H1 (cell line): Measurements from ENCODE around the gene RABEPK. TPM values are rescaled to one million over a fixed set of nuclear protein-coding genes. Genes with fewer than 3 reads are reported as not detected.

Experiments used
- CTCF ChIA-PET: fragments of 300-600 bp; sonication (Branson Sonifier 250); formaldehyde crosslinking; loops from one replicate; lab custom pipeline; 2021; ENCODE audit not compliant: partially characterized antibody; lab: Charles Lee
- POLR2A ChIA-PET: fragments of 300-600 bp; sonication (Branson Sonifier 250); formaldehyde crosslinking; loops from one replicate; lab custom pipeline; 2021; ENCODE audit warnings: inconsistent platforms; ENCODE audit not compliant: partially characterized antibody; lab: Charles Lee
- DNase-seq, 2 experiments: peaks; one replicate each; pipeline versions ENCODE4 v3.0.0 to v3.0.0-alpha.2; 2010 to 2022; ENCODE audit warnings: low spot score in 2 of 2, low read depth in 1 of 2, mixed read lengths in 1 of 2
- FAIRE-seq: peaks from 2 replicates; lab custom pipeline; 2011; peaks lifted over from hg19 to GRCh38; lab: Jason Lieb, UNC
- H2AFZ ChIP-seq: 2 replicates; pipeline ENCODE4 v1.8.1; 2012; ENCODE audit warnings: low read length, inconsistent platforms
- H2AK5ac ChIP-seq: 2 replicates; pipeline ENCODE4 v1.6.1; 2013; ENCODE audit warnings: low read depth, low read length
- H2BK120ac ChIP-seq: replicated peaks from 2 replicates; pipeline ENCODE3; 2013; ENCODE audit warnings: low read depth, low read length, inconsistent platforms
- H2BK12ac ChIP-seq: 2 replicates; pipeline ENCODE4 v1.6.1; 2013; ENCODE audit warnings: low read depth, low read length
- H2BK15ac ChIP-seq: 2 replicates; pipeline ENCODE4 v1.6.1; 2013; ENCODE audit warnings: low read length
- H2BK20ac ChIP-seq: 2 replicates; pipeline ENCODE4 v1.6.1; 2013; ENCODE audit warnings: low read length
- H2BK5ac ChIP-seq: 2 replicates; pipeline ENCODE4 v1.6.1; 2013; ENCODE audit warnings: low read depth, low read length
- H3K14ac ChIP-seq: 2 replicates; pipeline ENCODE4 v1.6.1; 2013; ENCODE audit warnings: inconsistent platforms; ENCODE audit not compliant: insufficient read length
- H3K18ac ChIP-seq: 2 replicates; pipeline ENCODE4 v1.6.1; 2013; ENCODE audit warnings: low read length; ENCODE audit errors: extremely low read depth
- H3K23ac ChIP-seq: 2 replicates; pipeline ENCODE4 v1.6.1; 2013; ENCODE audit warnings: inconsistent platforms; ENCODE audit not compliant: insufficient read length
- H3K23me2 ChIP-seq: 2 replicates; pipeline ENCODE4 v1.6.1; 2013; ENCODE audit warnings: low read depth, low read length
- H3K27ac ChIP-seq: 2 replicates; pipeline ENCODE4 v1.6.1; 2011; ENCODE audit warnings: low read depth, low read length, inconsistent platforms
- H3K27me3 ChIP-seq, 4 experiments: replicated peaks in 1 of 4; 1 replicate in 1 of 4; 2 replicates in 3 of 4; pipeline versions ENCODE4 v1.6.1 to v1.8.1; 2011 to 2013; ENCODE audit warnings: low read length in 3 of 4, mild to moderate bottlenecking in 3 of 4, inconsistent platforms in 2 of 4, mixed read lengths in 2 of 4, moderate library complexity in 1 of 4; ENCODE audit not compliant: control insufficient read depth in 3 of 4, insufficient read depth in 3 of 4; ENCODE audit errors: extremely low read depth in 1 of 4
- H3K36me3 ChIP-seq, 4 experiments: 2 replicates each; pipeline versions ENCODE4 v1.6.1 to v1.8.1; 2011 to 2013; ENCODE audit warnings: mild to moderate bottlenecking in 4 of 4, low read length in 3 of 4, moderate library complexity in 2 of 4, control low read depth in 1 of 4, inconsistent platforms in 1 of 4; ENCODE audit not compliant: insufficient read depth in 4 of 4, control insufficient read depth in 2 of 4
- H3K4ac ChIP-seq: replicated peaks from 2 replicates; pipeline ENCODE3; 2013; ENCODE audit warnings: low read length, low read depth, mixed read lengths, inconsistent platforms; ENCODE audit not compliant: insufficient read length
- H3K4me1 ChIP-seq, 4 experiments: replicated peaks in 1 of 4; 1 replicate in 1 of 4; 2 replicates in 3 of 4; pipeline versions ENCODE4 v1.6.1 to v1.8.1; 2011 to 2013; ENCODE audit warnings: low read length in 3 of 4, inconsistent platforms in 2 of 4, mixed read lengths in 1 of 4; ENCODE audit not compliant: insufficient read depth in 4 of 4, control insufficient read depth in 3 of 4
- H3K4me2 ChIP-seq, 2 experiments: 2 replicates each; pipeline versions ENCODE4 v1.6.1 to v1.8.1; 2011 to 2013; ENCODE audit warnings: low read depth in 2 of 2, low read length in 2 of 2, control low read depth in 1 of 2, inconsistent platforms in 1 of 2, mild to moderate bottlenecking in 1 of 2; ENCODE audit not compliant: insufficient read depth in 1 of 2
- H3K4me3 ChIP-seq, 4 experiments: fragments of 200-600, 300-600 bp in 1 of 4; sonication (generic), shearing (Covaris generic), sonication (Bioruptor Twin) in 1 of 4; 2 replicates each; pipeline versions ENCODE4 v1.5.1 to v1.8.1; 2011 to 2016; ENCODE audit warnings: low read length in 4 of 4, low read depth in 3 of 4, control low read depth in 2 of 4, inconsistent platforms in 2 of 4, mild to moderate bottlenecking in 2 of 4, mixed read lengths in 1 of 4, moderate library complexity in 1 of 4; ENCODE audit not compliant: insufficient read depth in 2 of 4; ENCODE audit errors: extremely low read depth in 1 of 4
- H3K56ac ChIP-seq: replicated peaks from 2 replicates; pipeline ENCODE3; 2013; ENCODE audit warnings: low read depth, mild to moderate bottlenecking, mixed read lengths, low read length, inconsistent platforms; ENCODE audit not compliant: insufficient read length
- H3K79me1 ChIP-seq: 2 replicates; pipeline ENCODE4 v1.6.1; 2013; ENCODE audit warnings: low read depth, low read length, control low read depth
- H3K79me2 ChIP-seq, 2 experiments: 2 replicates each; pipeline versions ENCODE4 v1.6.1 to v1.8.1; 2012 to 2013; ENCODE audit warnings: low read length in 2 of 2, mild to moderate bottlenecking in 2 of 2, inconsistent platforms in 1 of 2; ENCODE audit not compliant: insufficient read depth in 2 of 2, control insufficient read depth in 1 of 2
- H3K9ac ChIP-seq, 4 experiments: replicated peaks in 1 of 4; 1 replicate in 1 of 4; 2 replicates in 3 of 4; pipeline versions ENCODE4 v1.6.1 to v1.8.1; 2011 to 2013; ENCODE audit warnings: low read depth in 3 of 4, low read length in 3 of 4, control low read depth in 2 of 4, mild to moderate bottlenecking in 2 of 4, moderate library complexity in 2 of 4, inconsistent platforms in 1 of 4; ENCODE audit errors: extremely low read depth in 1 of 4
- H3K9me3 ChIP-seq, 2 experiments: 2 replicates each; pipeline versions ENCODE4 v1.6.1 to v1.8.1; 2012 to 2013; ENCODE audit warnings: mild to moderate bottlenecking in 2 of 2, moderate library complexity in 2 of 2, control low read depth in 1 of 2, inconsistent platforms in 1 of 2, low read depth in 1 of 2, low read length in 1 of 2, mixed read lengths in 1 of 2; ENCODE audit not compliant: insufficient read depth in 2 of 2
- H4K20me1 ChIP-seq, 2 experiments: replicated peaks in 1 of 2; 2 replicates each; pipeline versions ENCODE3 to v1.8.1; 2011 to 2013; ENCODE audit warnings: inconsistent platforms in 2 of 2, low read length in 2 of 2, mild to moderate bottlenecking in 1 of 2; ENCODE audit not compliant: insufficient read depth in 2 of 2, control insufficient read depth in 1 of 2
- H4K5ac ChIP-seq: 2 replicates; pipeline ENCODE4 v1.6.1; 2013; ENCODE audit warnings: low read length, low read depth, mixed read lengths, inconsistent platforms; ENCODE audit not compliant: insufficient read length
- H4K8ac ChIP-seq: 2 replicates; pipeline ENCODE4 v1.8.0; 2013; ENCODE audit warnings: mild to moderate bottlenecking, moderate library complexity, low read length, inconsistent platforms; ENCODE audit not compliant: insufficient read depth; ENCODE audit errors: extremely low read depth
- H4K91ac ChIP-seq: replicated peaks from 2 replicates; pipeline ENCODE3; 2013; ENCODE audit warnings: low read length, mixed read lengths, inconsistent platforms; ENCODE audit not compliant: insufficient read length
- EP300 ChIP-seq, 2 experiments: IDR thresholded peaks; 1 replicate in 1 of 2; 2 replicates in 1 of 2; pipeline ENCODE4 v1.6.1; 2011 to 2012; ENCODE audit warnings: low read depth in 2 of 2, low read length in 2 of 2, mild to moderate bottlenecking in 2 of 2, borderline replicate concordance in 1 of 2, inconsistent platforms in 1 of 2, moderate library complexity in 1 of 2
- GABPA ChIP-seq: IDR thresholded peaks from 2 replicates; pipeline ENCODE4 v1.6.1; 2011; ENCODE audit warnings: mild to moderate bottlenecking, low read length, moderate library complexity, borderline replicate concordance; ENCODE audit not compliant: insufficient read depth
- HDAC2 ChIP-seq, 2 experiments: fragments of 300-600 bp in 1 of 2; sonication (generic) in 1 of 2; IDR thresholded peaks; 2 replicates each; pipeline ENCODE4 v1.6.1; 2011 to 2012; ENCODE audit warnings: low read depth in 2 of 2, low read length in 2 of 2, mild to moderate bottlenecking in 2 of 2, moderate library complexity in 2 of 2, borderline replicate concordance in 1 of 2, inconsistent platforms in 1 of 2
- HDAC6 ChIP-seq: IDR thresholded peaks from one replicate; pipeline ENCODE4 v1.7.1; 2012; ENCODE audit warnings: low read depth, mild to moderate bottlenecking, inconsistent platforms, low read length, moderate library complexity
- KDM4A ChIP-seq: IDR thresholded peaks from one replicate; pipeline ENCODE4 v1.7.1; 2012; ENCODE audit warnings: low read depth, mild to moderate bottlenecking, moderate library complexity, low read length, inconsistent platforms; ENCODE audit not compliant: severe bottlenecking
- POLR2A ChIP-seq, 2 experiments: IDR thresholded peaks; 1 replicate in 1 of 2; 2 replicates in 1 of 2; pipeline ENCODE4 v1.6.1; 2011; ENCODE audit warnings: low read depth in 2 of 2, low read length in 2 of 2, mild to moderate bottlenecking in 2 of 2; ENCODE audit errors: control extremely low read depth in 1 of 2
- RBBP5 ChIP-seq: IDR thresholded peaks from 2 replicates; pipeline ENCODE4 v1.7.1; 2012; ENCODE audit warnings: low read depth, mild to moderate bottlenecking, inconsistent platforms, low read length, moderate library complexity, borderline replicate concordance
- SIX5 ChIP-seq: IDR thresholded peaks from 2 replicates; pipeline ENCODE4 v1.6.1; 2011; ENCODE audit warnings: mild to moderate bottlenecking, low read depth, low read length
- SP4 ChIP-seq: IDR thresholded peaks from 2 replicates; pipeline ENCODE4 v1.6.1; 2012; ENCODE audit warnings: low read length, inconsistent platforms
- TCF12 ChIP-seq: IDR thresholded peaks from 2 replicates; pipeline ENCODE4 v1.6.1; 2011; ENCODE audit warnings: low read depth, mild to moderate bottlenecking, low read length
- WGBS, 2 experiments: shearing (Covaris generic) in 1 of 2; methylation state at CpG; one replicate each; pipeline versions ENCODE4 v1.1.6 to v1.1.7; 2013 to 2015; ENCODE audit warnings: low lambda C conversion rate in 2 of 2, mixed read lengths in 2 of 2, inconsistent platforms in 1 of 2, low coverage in 1 of 2, missing lambda C conversion rate in 1 of 2; ENCODE audit not compliant: insufficient replicate concordance in 2 of 2, insufficient coverage in 1 of 2, insufficient read length in 1 of 2; ENCODE audit errors: extremely low coverage in 1 of 2, missing lambda C conversion rate in 1 of 2; 5-methylcytosine and 5-hydroxymethylcytosine counted together
- polyA plus RNA-seq, 7 experiments: library from polyadenylated mRNA; depleted of rRNA in 3 of 7; stranded (reverse) in 5 of 7; unstranded in 2 of 7; fragments of >200 nt in 5 of 7; fragments of 200-250 nt in 2 of 7; gene quantifications; 1 replicate in 5 of 7; 2 replicates in 1 of 7; 4 replicates in 1 of 7; pipeline versions ENCODE4 v1.2.1 to v1.2.3, GENCODE V29; 2011 to 2013; ENCODE audit warnings: missing spikeins in 2 of 7, mixed read lengths in 2 of 7
- total RNA-seq: library from RNA; stranded (reverse); fragmentation: NEBNext Ultra II Directional; extraction: Animal tissue kit (Norgen Biotek cat#: 25700); gene quantifications from 2 replicates; pipeline ENCODE4 v1.2.1, GENCODE V29; 2021

The RABEPK gene
- total and polyA plus RNA-seq, 2 of the 8 experiments (the other 6 are each of a cell fraction or from before 2014, with no cell fraction given), result 26.3 to 34.3 TPM

DNA sequence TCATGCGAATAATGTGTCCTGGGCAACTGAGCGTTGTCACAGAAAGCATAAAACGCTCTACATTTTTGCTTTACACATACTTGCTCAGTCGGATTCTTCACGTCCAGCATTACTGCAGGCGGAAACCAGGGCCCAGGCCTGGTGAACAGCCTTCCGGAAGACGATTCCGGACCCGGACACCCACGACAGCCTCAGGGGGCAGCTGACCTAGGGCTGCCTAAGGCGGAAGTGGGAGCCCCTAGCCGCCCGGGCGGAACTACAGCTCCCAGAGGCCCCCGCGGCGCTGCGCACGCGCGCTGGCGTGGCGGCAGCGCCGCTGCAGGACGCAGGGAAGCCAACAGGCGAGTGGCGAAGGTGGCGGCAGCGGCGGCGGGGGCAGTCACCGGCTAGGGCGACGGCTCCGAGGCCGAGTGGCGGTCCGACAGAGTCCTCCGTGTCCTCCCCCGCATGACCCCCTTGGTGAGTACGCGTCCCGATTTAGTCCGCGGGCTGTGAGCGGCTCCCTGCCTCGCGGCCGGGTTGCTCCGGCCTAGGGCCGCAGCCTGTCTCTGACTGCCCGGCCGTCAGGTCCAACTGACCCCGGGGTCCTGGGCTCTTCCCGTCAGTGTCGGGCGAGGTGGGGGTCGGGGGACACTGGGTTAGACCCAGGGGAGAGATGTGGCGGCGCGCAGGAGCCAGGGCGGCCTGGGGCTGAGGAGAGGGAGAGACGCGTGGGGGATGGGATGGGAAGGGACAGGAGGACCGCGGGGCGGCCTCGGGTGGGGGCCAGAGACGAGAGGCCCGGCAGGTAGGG is 61.4 kb downstream of the RABEPK start, which contains the start of gene GAPVD1:
TSS of gene GAPVD1 (plus strand) at position 326 of the 793 bp plus-strand sequence. CDS start 37,096 bp downstream, outside the sequence.
- peaks cover 0 to 31% of the 10 kb centered on the region in 2 experiments; a peak in 2 of 4 replicates for H3K79me2 ChIP-seq
- POLR2A ChIA-PET, result interaction anchor here (0.9 to 2.4 kb wide), 6 partner anchors 9 to 61 kb away, joined by 3 to 15 read pairs (median 4); partner anchors contain the start of genes HSPA5 and RABEPK
- H3K18ac ChIP-seq, result peak within 1 kb of the TSS; percentile 71
- no peak within 1 kb of the TSS for H3K27ac ChIP-seq
- DNase-seq, result peak; percentile 82 to 94
- peak within 1 kb of the TSS; percentile 99 for H4K91ac ChIP-seq
- H2BK5ac ChIP-seq, result peak within 1 kb of the TSS; percentile 53; the same call in 1 of the 2 replicates
- peak within 1 kb of the TSS; percentile 80 to 95 (median 89) for H3K4me3 ChIP-seq
- FAIRE-seq, result no peak
- H3K36me3 ChIP-seq, result peaks cover 0 to 4% (median 0%) of the 10 kb centered on the region in 4 experiments; a peak in 1 of 8 replicates
- peak within 1 kb of the TSS; percentile 44 for H3K4ac ChIP-seq
- H2BK120ac ChIP-seq, result no peak within 1 kb of the TSS
- no peak within 1 kb of the TSS for H3K56ac ChIP-seq
- H2BK12ac ChIP-seq, result peak within 1 kb of the TSS; percentile 68; the same call in 1 of the 2 replicates
- H3K9me3 ChIP-seq, result no peaks in the 10 kb centered on the region
- H2AK5ac ChIP-seq, result no peak within 1 kb of the TSS
- H3K23ac ChIP-seq, result no peak within 1 kb of the TSS
- peak within 1 kb of the TSS; percentile 62 to 81 (median 66) for H3K9ac ChIP-seq
- no peak within 1 kb of the TSS for H3K14ac ChIP-seq
- H2BK20ac ChIP-seq, result no peak within 1 kb of the TSS
- H3K4me2 ChIP-seq, result peak within 1 kb of the TSS; percentile 68 to 76
- H4K8ac ChIP-seq, result 0 out of 2 replicates have a peak within 1 kb of the TSS, but pooled peaks have one; percentile 69
- H2AFZ ChIP-seq, result peak within 1 kb of the TSS; percentile 94
- peaks cover 3% of the 10 kb centered on the region for H3K23me2 ChIP-seq
- no peak within 1 kb of the TSS for H2BK15ac ChIP-seq
- H3K27me3 ChIP-seq, result no peaks in the 10 kb centered on the region
- WGBS, 2 experiments, result 4% methylated on average over 54 of the region's 72 CpGs; no CpG with 5 or more reads in 1 of the 2 experiments
- peaks cover 0 to 2% (median 0%) of the 10 kb centered on the region in 4 experiments; a peak in 1 of 7 replicates for H3K4me1 ChIP-seq
- peaks cover 4% of the 10 kb centered on the region; the same call in 1 of the 2 replicates for H3K79me1 ChIP-seq
- no peaks in the 10 kb centered on the region for H4K20me1 ChIP-seq
- CTCF ChIA-PET, result interaction anchor here (0.9 to 1.8 kb wide), 4 partner anchors 100 to 408 kb away, joined by 3 to 9 read pairs (median 5); partner anchors contain the start of gene WDR38
- H4K5ac ChIP-seq, result peak within 1 kb of the TSS; percentile 98
- no peak for TF ChIP-seq HDAC6
- TF ChIP-seq SP4, result 0 out of 2 replicates have a peak, but pooled peaks have one; percentile 47
- peak; percentile 63; the same call in 1 of the 2 replicates for TF ChIP-seq RBBP5
- TF ChIP-seq POLR2A (IDR thresholded peaks at IDR 0.05; ENCODE audit: control extremely low read depth in 1 of 2, low read depth in 2 of 2, low read length in 2 of 2), result peak in 1 of 2 experiments; percentile 62; a peak in 1 of 3 replicates
- TF ChIP-seq GABPA, result peak; percentile 72; the same call in 1 of the 2 replicates
- TF ChIP-seq HDAC2 (IDR thresholded peaks at IDR 0.05; ENCODE audit: borderline replicate concordance in 1 of 2, low read depth in 2 of 2, low read length in 2 of 2), result no peak
- no peak for TF ChIP-seq EP300 (IDR thresholded peaks at IDR 0.05; ENCODE audit: borderline replicate concordance in 1 of 2, low read depth in 2 of 2, low read length in 2 of 2)
- TF ChIP-seq KDM4A, result peak; percentile 86
- TF ChIP-seq SIX5, result peak; percentile 89
- TF ChIP-seq TCF12, result no peak
